H1 (cell line): ENCODE measurements around the gene TTC34. TPM values are rescaled to one million over a fixed set of nuclear protein-coding genes. Genes with fewer than 3 reads are reported as not detected.

Experiments used
- ATF3 ChIP-seq: IDR thresholded peaks from 2 replicates; pipeline ENCODE4 v1.6.1; 2011; ENCODE audit warnings: low read depth, mild to moderate bottlenecking, low read length; ENCODE audit not compliant: insufficient read depth
- EP300 ChIP-seq, 2 experiments: IDR thresholded peaks; 1 replicate in 1 of 2; 2 replicates in 1 of 2; pipeline ENCODE4 v1.6.1; 2011 to 2012; ENCODE audit warnings: low read depth in 2 of 2, low read length in 2 of 2, mild to moderate bottlenecking in 2 of 2, borderline replicate concordance in 1 of 2, inconsistent platforms in 1 of 2, moderate library complexity in 1 of 2
- GABPA ChIP-seq: IDR thresholded peaks from 2 replicates; pipeline ENCODE4 v1.6.1; 2011; ENCODE audit warnings: mild to moderate bottlenecking, low read length, moderate library complexity, borderline replicate concordance; ENCODE audit not compliant: insufficient read depth
- MAX ChIP-seq: IDR thresholded peaks from 2 replicates; pipeline ENCODE4 v1.6.1; 2012; ENCODE audit warnings: inconsistent platforms
- POLR2AphosphoS5 ChIP-seq: IDR thresholded peaks from 2 replicates; pipeline ENCODE4 v1.6.1; 2011; ENCODE audit warnings: low read depth, low read length
- POU5F1 ChIP-seq: IDR thresholded peaks from 2 replicates; pipeline ENCODE4 v1.6.1; 2011; ENCODE audit warnings: low read depth, mild to moderate bottlenecking, low read length, moderate library complexity
- TCF12 ChIP-seq: IDR thresholded peaks from 2 replicates; pipeline ENCODE4 v1.6.1; 2011; ENCODE audit warnings: low read depth, mild to moderate bottlenecking, low read length
- polyA plus RNA-seq, 7 experiments: library from polyadenylated mRNA; depleted of rRNA in 3 of 7; stranded (reverse) in 5 of 7; unstranded in 2 of 7; fragments of >200 nt in 5 of 7; fragments of 200-250 nt in 2 of 7; gene quantifications; 1 replicate in 5 of 7; 2 replicates in 1 of 7; 4 replicates in 1 of 7; pipeline versions ENCODE4 v1.2.1 to v1.2.3, GENCODE V29; 2011 to 2013; ENCODE audit warnings: missing spikeins in 2 of 7, mixed read lengths in 2 of 7
- total RNA-seq: library from RNA; stranded (reverse); fragmentation: NEBNext Ultra II Directional; extraction: Animal tissue kit (Norgen Biotek cat#: 25700); gene quantifications from 2 replicates; pipeline ENCODE4 v1.2.1, GENCODE V29; 2021

The TTC34 gene
- total and polyA plus RNA-seq, 2 of the 8 experiments (the other 6 are each of a cell fraction or from before 2014, with no cell fraction given), result 0.23 to 0.50 TPM

GRCh38 chr1:2610036-2610959 lies 191.2 kb downstream of the TTC34 start (continued):
- TF ChIP-seq GABPA (no peak), POU5F1 (no peak), POLR2AphosphoS5 (no peak), TCF12 (no peak), ATF3 (no peak), EP300 (IDR thresholded peaks at IDR 0.05; ENCODE audit: borderline replicate concordance in 1 of 2, low read depth in 2 of 2, low read length in 2 of 2) (no peak), MAX (no peak)
